ENCODE measurements around the gene PIAS1.

The PIAS1 gene

GRCh38 chr15:68137096-68137495 lies 83.0 kb downstream of the PIAS1 start (continued):
- no peak for TF ChIP-seq ATF2 (tag by site-specific recombination; IDR thresholded peaks at IDR 0.05; ENCODE audit: low read depth)
- no peak for TF ChIP-seq ZNF112 (tag by site-specific recombination; IDR thresholded peaks at IDR 0.05)

GRCh38 chr15:68143129-68143528 lies 89.0 kb downstream of the PIAS1 start:
- no peak for TF ChIP-seq SP7 (tag by site-specific recombination; IDR thresholded peaks at IDR 0.05)
- TF ChIP-seq, protein P1, sequence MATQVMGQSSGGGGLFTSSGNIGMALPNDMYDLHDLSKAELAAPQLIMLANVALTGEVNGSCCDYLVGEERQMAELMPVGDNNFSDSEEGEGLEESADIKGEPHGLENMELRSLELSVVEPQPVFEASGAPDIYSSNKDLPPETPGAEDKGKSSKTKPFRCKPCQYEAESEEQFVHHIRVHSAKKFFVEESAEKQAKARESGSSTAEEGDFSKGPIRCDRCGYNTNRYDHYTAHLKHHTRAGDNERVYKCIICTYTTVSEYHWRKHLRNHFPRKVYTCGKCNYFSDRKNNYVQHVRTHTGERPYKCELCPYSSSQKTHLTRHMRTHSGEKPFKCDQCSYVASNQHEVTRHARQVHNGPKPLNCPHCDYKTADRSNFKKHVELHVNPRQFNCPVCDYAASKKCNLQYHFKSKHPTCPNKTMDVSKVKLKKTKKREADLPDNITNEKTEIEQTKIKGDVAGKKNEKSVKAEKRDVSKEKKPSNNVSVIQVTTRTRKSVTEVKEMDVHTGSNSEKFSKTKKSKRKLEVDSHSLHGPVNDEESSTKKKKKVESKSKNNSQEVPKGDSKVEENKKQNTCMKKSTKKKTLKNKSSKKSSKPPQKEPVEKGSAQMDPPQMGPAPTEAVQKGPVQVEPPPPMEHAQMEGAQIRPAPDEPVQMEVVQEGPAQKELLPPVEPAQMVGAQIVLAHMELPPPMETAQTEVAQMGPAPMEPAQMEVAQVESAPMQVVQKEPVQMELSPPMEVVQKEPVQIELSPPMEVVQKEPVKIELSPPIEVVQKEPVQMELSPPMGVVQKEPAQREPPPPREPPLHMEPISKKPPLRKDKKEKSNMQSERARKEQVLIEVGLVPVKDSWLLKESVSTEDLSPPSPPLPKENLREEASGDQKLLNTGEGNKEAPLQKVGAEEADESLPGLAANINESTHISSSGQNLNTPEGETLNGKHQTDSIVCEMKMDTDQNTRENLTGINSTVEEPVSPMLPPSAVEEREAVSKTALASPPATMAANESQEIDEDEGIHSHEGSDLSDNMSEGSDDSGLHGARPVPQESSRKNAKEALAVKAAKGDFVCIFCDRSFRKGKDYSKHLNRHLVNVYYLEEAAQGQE (tag by site-specific recombination; IDR thresholded peaks at IDR 0.05) = no peak
- TF ChIP-seq YY1 (tag by site-specific recombination; IDR thresholded peaks at IDR 0.05) = no peak
- no peak for TF ChIP-seq ZBTB7A (tag by site-specific recombination; IDR thresholded peaks at IDR 0.05; ENCODE audit: low read depth)
- TF ChIP-seq ZNF433 (tag by site-specific recombination; IDR thresholded peaks at IDR 0.05; ENCODE audit: low read depth) = no peak
- TF ChIP-seq BCL11B (tag by site-specific recombination; IDR thresholded peaks at IDR 0.05; ENCODE audit: low read depth) = no peak
- no peak for TF ChIP-seq ZNF629 (tag by site-specific recombination; IDR thresholded peaks at IDR 0.05)
- no peak for TF ChIP-seq ZNF585B (tag by site-specific recombination; IDR thresholded peaks at IDR 0.05)
- no peak for TF ChIP-seq ZNF768 (tag by site-specific recombination; IDR thresholded peaks at IDR 0.05)
- TF ChIP-seq ZNF175 (tag by site-specific recombination; IDR thresholded peaks at IDR 0.05) = no peak
- TF ChIP-seq ZNF394 (tag by site-specific recombination; IDR thresholded peaks at IDR 0.05; ENCODE audit: borderline replicate concordance) = no peak
- Histone ChIP-seq H3K36me3 (ENCODE audit: control insufficient read depth in 2 of 2, insufficient read depth in 1 of 2, low read length in 2 of 2) (peaks cover 9 to 12% of the 10 kb centered on the region in 2 experiments), H3K9me3 (ENCODE audit: control insufficient read depth, insufficient read depth, low read depth, low read length) (no peaks in the 10 kb centered on the region), H3K27ac (ENCODE audit: extremely low read depth, low read depth, low read length) (no peak overlapping the region), H3K4me1 (ENCODE audit: control insufficient read depth, insufficient read depth, low read length) (no peaks in the 10 kb centered on the region), H3K4me3 (ENCODE audit: low read depth, low read length) (no peak overlapping the region)
- ChIA-PET CTCF (interaction anchor here (1.0 kb wide), 1 partner anchor 12 kb away, joined by 3 read pairs; no protein-coding TSS in a partner anchor), POLR2A (no interaction called here)

DNA sequence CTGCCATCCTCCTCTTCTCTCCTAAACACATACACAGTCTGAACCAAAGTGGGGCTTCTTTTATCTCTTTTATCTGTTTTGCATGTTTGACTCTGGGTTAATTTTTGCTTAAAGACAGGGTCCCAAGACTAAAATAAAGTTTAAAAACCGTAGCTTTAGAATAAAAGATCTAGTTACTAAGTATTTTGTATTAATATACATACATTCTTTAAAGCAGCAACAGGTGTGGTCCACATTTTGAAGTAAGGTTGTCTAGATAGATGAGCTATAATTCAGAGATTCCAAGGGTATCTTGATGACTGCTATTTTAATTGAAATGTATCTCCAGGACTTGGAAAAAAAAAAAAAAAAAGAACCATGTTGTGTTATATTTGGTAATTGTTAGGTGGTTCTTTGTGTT lies 89.7 kb downstream of the PIAS1 start:
- no peak overlapping the region for H3K4me3 ChIP-seq (ENCODE audit: low read depth, low read length)
- CTCF ChIA-PET = interaction anchor here (1.0 kb wide), 1 partner anchor 11 kb away, joined by 3 read pairs; no protein-coding TSS in a partner anchor
- POLR2A ChIA-PET = no interaction called here
- TF ChIP-seq TRIM28 (IDR thresholded peaks at IDR 0.05; ENCODE audit: borderline replicate concordance, low read length) (no peak), ZNF837 (tag by site-specific recombination; IDR thresholded peaks at IDR 0.05) (no peak), HOXA7 (CRISPR knock-in tag; IDR thresholded peaks at IDR 0.05; ENCODE audit: borderline replicate concordance) (no peak), SCRT1 (tag by site-specific recombination; IDR thresholded peaks at IDR 0.05; ENCODE audit: borderline replicate concordance) (0 out of 2 replicates have a peak, but pooled peaks have one; percentile 53), SP7 (tag by site-specific recombination; IDR thresholded peaks at IDR 0.05) (no peak), SCRT2 (tag by site-specific recombination; IDR thresholded peaks at IDR 0.05) (peak; percentile 73; the same call in 1 of the 2 replicates), ZNF792 (tag by site-specific recombination; IDR thresholded peaks at IDR 0.05) (no peak), ZNF24 (tag by site-specific recombination; IDR thresholded peaks at IDR 0.05) (no peak), ZNF704 (tag by site-specific recombination; IDR thresholded peaks at IDR 0.05) (no peak), ZNF488 (tag by site-specific recombination; IDR thresholded peaks at IDR 0.05) (no peak), ZNF510 (tag by site-specific recombination; IDR thresholded peaks at IDR 0.05; ENCODE audit: insufficient replicate concordance) (no peak)
- H3K27ac ChIP-seq (ENCODE audit: extremely low read depth, low read depth, low read length) = no peak overlapping the region
- no peaks in the 10 kb centered on the region for H3K4me1 ChIP-seq (ENCODE audit: control insufficient read depth, insufficient read depth, low read length)
- H3K36me3 ChIP-seq (ENCODE audit: control insufficient read depth in 2 of 2, insufficient read depth in 1 of 2, low read length in 2 of 2) = peaks cover 9 to 14% of the 10 kb centered on the region in 2 experiments
- no peaks in the 10 kb centered on the region for H3K9me3 ChIP-seq (ENCODE audit: control insufficient read depth, insufficient read depth, low read depth, low read length)

Measured in HEK293 (cell line).